Tibial nerve (tissue), 4 donors: ENCODE data around the gene MYO15B. TPM values are rescaled to one million over a fixed set of nuclear protein-coding genes. Genes with fewer than 3 reads are reported as not detected.

ENCODE experiments used
- DNase-seq, 2 donors: peaks; one replicate each; pipeline ENCODE4 v3.0.0-alpha.2; 2019; ENCODE audit warnings: low spot score in 2 of 2
- H3K27ac ChIP-seq, 4 donors: fragments of 200-600 bp; sonication (generic) in 3 of 4; one replicate each; pipeline ENCODE4 v1.5.1; 2017 to 2019; ENCODE audit warnings: mild to moderate bottlenecking in 1 of 4
- H3K27me3 ChIP-seq, 2 donors: fragments of 200-600 bp; sonication (generic) in 1 of 2; one replicate each; pipeline versions ENCODE4 v1.5.1 to v1.6.0; 2017 to 2019
- H3K36me3 ChIP-seq, 3 donors: fragments of 200-600 bp; sonication (generic); one replicate each; pipeline ENCODE4 v1.5.1; 2018 to 2019
- H3K4me1 ChIP-seq, 4 donors: fragments of 200-600 bp; sonication (generic) in 3 of 4; one replicate each; pipeline ENCODE4 v1.5.1; 2017 to 2019
- H3K4me3 ChIP-seq, 4 donors: fragments of 200-600 bp; sonication (generic) in 3 of 4; one replicate each; pipeline ENCODE4 v1.5.1; 2017 to 2019; ENCODE audit warnings: mild to moderate bottlenecking in 1 of 4, moderate library complexity in 1 of 4
- H3K9me3 ChIP-seq, 4 donors: fragments of 200-600 bp; sonication (generic) in 3 of 4; one replicate each; pipeline ENCODE4 v1.5.1; 2017 to 2019
- CTCF ChIP-seq, 5 experiments: fragments of 200-600 bp in 3 of 5; fragments of 450-650 bp in 2 of 5; sonication (generic) in 3 of 5; IDR thresholded peaks; one replicate each; pipeline ENCODE4 v1.5.1; 2016 to 2019; ENCODE audit warnings: antibody characterized with exemption in 5 of 5, mild to moderate bottlenecking in 3 of 5, moderate library complexity in 2 of 5
- EP300 ChIP-seq, 2 donors: sonication (generic); formaldehyde crosslinking; IDR thresholded peaks; one replicate each; pipeline ENCODE4 v1.6.1; 2017; ENCODE audit warnings: antibody characterized with exemption in 2 of 2, mild to moderate bottlenecking in 1 of 2
- POLR2A ChIP-seq, 2 donors: fragments of 450-650 bp; IDR thresholded peaks; one replicate each; pipeline ENCODE4 v1.6.1; 2017; ENCODE audit warnings: antibody characterized with exemption in 2 of 2, mild to moderate bottlenecking in 2 of 2, moderate library complexity in 2 of 2
- WGBS, 2 donors: methylation state at CpG; one replicate each; pipeline ENCODE4 v1.1.5; 2018; 5-methylcytosine and 5-hydroxymethylcytosine counted together
- total RNA-seq, 4 donors: library from RNA; depleted of rRNA; stranded (reverse); fragments of >200 nt; gene quantifications; one replicate each; pipeline ENCODE4 v1.1.0, GENCODE V29; 2016

The MYO15B gene
- total RNA-seq, 4 donors from 2014 or later, result 150 to 327 (median 278) TPM

- TF ChIP-seq CTCF (IDR thresholded peaks at IDR 0.05) (no peak), EP300 (IDR thresholded peaks at IDR 0.05) (no peak), POLR2A (IDR thresholded peaks at IDR 0.05) (no peak)
- DNase-seq, result no peak
- Histone ChIP-seq H3K27ac (no peak overlapping the region), H3K4me1 (no peaks in the 10 kb centered on the region), H3K36me3 (peaks cover 0 to 54% (median 0%) of the 10 kb centered on the region in 3 donors), H3K9me3 (no peaks in the 10 kb centered on the region), H3K27me3 (no peaks in the 10 kb centered on the region), H3K4me3 (no peak overlapping the region)
- WGBS, 2 donors, result 90% methylated on average over 26 to 28 of the region's 31 CpGs
These were observed 19.0 kb upstream of the MYO15B start for GRCh38 chr17:75568412-75569255.

- Histone ChIP-seq H3K27me3 (no peaks in the 10 kb centered on the region), H3K9me3 (no peaks in the 10 kb centered on the region), H3K36me3 (peaks cover 0 to 42% (median 0%) of the 10 kb centered on the region in 3 donors), H3K4me1 (no peaks in the 10 kb centered on the region), H3K27ac (peak overlapping the region in 2 of 4 donors; percentile 22 to 26), H3K4me3 (no peak overlapping the region)
- WGBS, 2 donors, result 64 to 90% methylated on average over 6 to 27 of the region's 35 CpGs
- TF ChIP-seq CTCF (IDR thresholded peaks at IDR 0.05) (no peak), EP300 (IDR thresholded peaks at IDR 0.05) (no peak), POLR2A (IDR thresholded peaks at IDR 0.05) (no peak)
- DNase-seq, result no peak
These were observed 17.4 kb upstream of the MYO15B start for GRCh38 chr17:75570034-75570676.

- 92 to 96% methylated on average over 5 to 10 of the region's 11 CpGs for whole genome bisulfite sequencing, 2 donors
- Histone ChIP-seq H3K27ac (peak overlapping the region in 3 of 4 donors; percentile 22 to 62 (median 26)), H3K4me1 (no peaks in the 10 kb centered on the region), H3K27me3 (no peaks in the 10 kb centered on the region), H3K4me3 (no peak overlapping the region), H3K9me3 (no peaks in the 10 kb centered on the region), H3K36me3 (peaks cover 0 to 36% (median 0%) of the 10 kb centered on the region in 3 donors)
- DNase-seq, result no peak
- TF ChIP-seq EP300 (IDR thresholded peaks at IDR 0.05) (no peak), CTCF (IDR thresholded peaks at IDR 0.05) (no peak), POLR2A (IDR thresholded peaks at IDR 0.05) (no peak)
These were observed 16.8 kb upstream of the MYO15B start for GRCh38 chr17:75570772-75571171.

GRCh38 chr17:75571197-75571884 is 16.3 kb upstream of the MYO15B start:
- 70 to 73% methylated on average over 4 to 8 of the region's 15 CpGs for WGBS, 2 donors
- no peak overlapping the region for H3K4me3 ChIP-seq
- no peaks in the 10 kb centered on the region for H3K27me3 ChIP-seq
- H3K36me3 ChIP-seq, result peaks cover 0 to 31% (median 0%) of the 10 kb centered on the region in 3 donors
- H3K9me3 ChIP-seq, result no peaks in the 10 kb centered on the region
- H3K4me1 ChIP-seq, result no peaks in the 10 kb centered on the region
- H3K27ac ChIP-seq, result peak overlapping the region in 3 of 4 donors; percentile 52 to 62 (median 62)
- DNase-seq, result peak in 1 of 2 donors; percentile 16
- TF ChIP-seq POLR2A (IDR thresholded peaks at IDR 0.05) (no peak), EP300 (IDR thresholded peaks at IDR 0.05) (peak in 1 of 2 donors; percentile 16), CTCF (IDR thresholded peaks at IDR 0.05) (no peak)
